HL-60 (cell line): ENCODE measurements around the gene DSCAML1.

Experiments
- DNase-seq, 2 experiments: peaks; one replicate each; pipeline ENCODE4 v3.0.0-alpha.2; 2010 to 2020; ENCODE audit warnings: low read depth in 1 of 2, low spot score in 1 of 2
- H3K27ac ChIP-seq: fragments of 250-450 bp; sonication (Bioruptor Pico); replicated peaks from 2 replicates; pipeline ENCODE4 v1.5.1; 2020; ENCODE audit warnings: mild to moderate bottlenecking, moderate library complexity
- H3K27me3 ChIP-seq: fragments of 250-450 bp; sonication (Bioruptor Pico); 2 replicates; pipeline ENCODE4 v1.5.1; 2021; ENCODE audit warnings: mild to moderate bottlenecking, moderate library complexity; ENCODE audit not compliant: insufficient read depth, poor library complexity, severe bottlenecking
- H3K4me3 ChIP-seq: replicated peaks from 2 replicates; pipeline ENCODE4 v1.5.1; 2011; ENCODE audit warnings: mild to moderate bottlenecking, control low read depth, low read length; ENCODE audit not compliant: insufficient read depth
- GABPA ChIP-seq: IDR thresholded peaks from 2 replicates; pipeline ENCODE4 v1.6.1; 2012; ENCODE audit warnings: low read depth
- POLR2AphosphoS5 ChIP-seq: IDR thresholded peaks from 2 replicates; pipeline ENCODE4 v1.6.1; 2012; ENCODE audit warnings: low read depth
- REST ChIP-seq: IDR thresholded peaks from 2 replicates; pipeline ENCODE4 v1.6.1; 2012; ENCODE audit warnings: low read depth; ENCODE audit not compliant: insufficient replicate concordance
- SPI1 ChIP-seq: IDR thresholded peaks from 2 replicates; pipeline ENCODE4 v1.6.1; 2012; ENCODE audit warnings: low read depth, mild to moderate bottlenecking, borderline replicate concordance
- TF ChIP-seq, protein P1 (sequence below): IDR thresholded peaks from one replicate; pipeline ENCODE4 v1.5.1; 2011; ENCODE audit warnings: low read length, control low read depth, inconsistent platforms; ENCODE audit not compliant: insufficient read depth

The DSCAML1 gene

GRCh38 chr11:117822074-117823033 lies 25.3 kb upstream of the DSCAML1 start:
- Histone ChIP-seq H3K4me3 (no peak overlapping the region), H3K27ac (no peak overlapping the region), H3K27me3 (no peaks in the 10 kb centered on the region)
- peak in 1 of 2 experiments; percentile 36 for DNase-seq
- no peak for TF ChIP-seq GABPA
- TF ChIP-seq, protein P1, sequence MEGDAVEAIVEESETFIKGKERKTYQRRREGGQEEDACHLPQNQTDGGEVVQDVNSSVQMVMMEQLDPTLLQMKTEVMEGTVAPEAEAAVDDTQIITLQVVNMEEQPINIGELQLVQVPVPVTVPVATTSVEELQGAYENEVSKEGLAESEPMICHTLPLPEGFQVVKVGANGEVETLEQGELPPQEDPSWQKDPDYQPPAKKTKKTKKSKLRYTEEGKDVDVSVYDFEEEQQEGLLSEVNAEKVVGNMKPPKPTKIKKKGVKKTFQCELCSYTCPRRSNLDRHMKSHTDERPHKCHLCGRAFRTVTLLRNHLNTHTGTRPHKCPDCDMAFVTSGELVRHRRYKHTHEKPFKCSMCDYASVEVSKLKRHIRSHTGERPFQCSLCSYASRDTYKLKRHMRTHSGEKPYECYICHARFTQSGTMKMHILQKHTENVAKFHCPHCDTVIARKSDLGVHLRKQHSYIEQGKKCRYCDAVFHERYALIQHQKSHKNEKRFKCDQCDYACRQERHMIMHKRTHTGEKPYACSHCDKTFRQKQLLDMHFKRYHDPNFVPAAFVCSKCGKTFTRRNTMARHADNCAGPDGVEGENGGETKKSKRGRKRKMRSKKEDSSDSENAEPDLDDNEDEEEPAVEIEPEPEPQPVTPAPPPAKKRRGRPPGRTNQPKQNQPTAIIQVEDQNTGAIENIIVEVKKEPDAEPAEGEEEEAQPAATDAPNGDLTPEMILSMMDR: peak; percentile 57

DNA sequence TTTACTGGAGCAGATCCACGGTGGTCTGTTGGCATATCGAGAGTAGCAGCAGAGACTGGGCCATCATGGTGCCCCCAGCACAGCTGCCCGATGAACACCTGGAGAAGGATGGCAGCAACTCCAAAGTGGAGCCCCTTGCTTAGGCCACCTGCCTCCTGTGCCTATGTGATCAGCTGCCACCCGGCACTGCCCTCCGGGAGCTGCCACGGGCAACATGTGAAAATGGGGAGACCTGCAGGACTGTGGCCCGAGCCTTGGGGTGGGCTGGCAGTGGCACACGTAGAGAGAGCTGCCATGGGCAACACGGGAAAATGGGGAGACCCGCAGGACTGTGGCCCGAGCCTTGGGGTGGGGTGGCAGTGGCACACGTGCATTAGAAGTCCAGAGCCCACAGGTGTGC lies 24.4 kb upstream of the DSCAML1 start:
- Histone ChIP-seq H3K4me3 (no peak overlapping the region), H3K27ac (no peak overlapping the region), H3K27me3 (no peaks in the 10 kb centered on the region)
- TF ChIP-seq REST: no peak
- TF ChIP-seq POLR2AphosphoS5: no peak
- TF ChIP-seq, protein P1: no peak
- no peak for TF ChIP-seq GABPA
- TF ChIP-seq SPI1: no peak
- DNase-seq: no peak

DNA sequence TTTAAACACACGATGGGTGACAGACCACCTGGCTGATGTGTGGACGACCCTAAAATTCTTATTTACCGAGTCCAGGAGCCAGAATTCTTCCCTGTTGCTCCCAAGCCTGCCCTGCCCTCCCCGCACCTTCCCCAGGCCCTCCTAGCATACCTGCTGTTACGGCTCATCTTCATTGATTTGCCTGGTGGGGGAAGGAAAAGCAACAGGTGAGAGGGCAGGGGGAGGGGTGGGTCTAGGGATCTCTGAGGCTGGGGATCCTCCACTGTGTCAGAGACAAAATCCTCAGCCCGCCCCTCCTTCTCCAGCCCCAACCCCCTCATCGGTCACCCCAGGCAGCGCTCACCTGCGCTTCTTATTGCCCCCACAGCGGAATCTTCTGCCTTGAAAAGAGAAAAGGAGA lies 23.5 kb upstream of the DSCAML1 start:
- Histone ChIP-seq H3K27ac (no peak overlapping the region), H3K4me3 (no peak overlapping the region), H3K27me3 (no peaks in the 10 kb centered on the region)
- DNase-seq: no peak
- no peak for TF ChIP-seq GABPA
- TF ChIP-seq SPI1: no peak
- TF ChIP-seq, protein P1: no peak
- no peak for TF ChIP-seq REST
- no peak for TF ChIP-seq POLR2AphosphoS5

DNA sequence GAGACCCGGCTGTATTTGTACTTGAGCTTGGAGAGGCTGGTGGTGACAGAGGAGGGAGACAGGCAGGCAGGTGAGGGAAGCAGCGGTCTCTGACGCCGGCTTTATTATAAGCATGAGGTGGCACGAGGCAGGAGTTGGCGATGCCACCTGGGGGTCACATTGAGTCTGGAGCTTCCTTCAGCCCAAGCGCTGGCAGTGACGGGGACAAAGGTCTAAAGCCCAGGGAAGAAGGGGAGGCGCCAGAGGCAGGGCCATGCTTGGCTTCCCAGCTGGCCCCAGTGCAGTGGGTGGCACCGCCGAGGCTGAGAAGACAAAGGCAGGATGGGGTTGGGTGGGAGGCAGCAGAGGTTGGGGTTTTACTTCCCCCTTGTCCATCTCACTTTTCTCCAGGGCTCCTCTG lies 23.1 kb upstream of the DSCAML1 start:
- H3K27me3 ChIP-seq: no peaks in the 10 kb centered on the region
- H3K4me3 ChIP-seq: no peak overlapping the region
- H3K27ac ChIP-seq: no peak overlapping the region
- no peak for TF ChIP-seq POLR2AphosphoS5
- TF ChIP-seq GABPA: no peak
- TF ChIP-seq SPI1: no peak
- no peak for TF ChIP-seq REST
- TF ChIP-seq, protein P1: no peak
- no peak for DNase-seq
